Measurements from ENCODE around the gene GANC. TPM values are rescaled to one million over a fixed set of nuclear protein-coding genes. Genes with fewer than 3 reads are reported as not detected.

GANC gene
- total RNA-seq, 1 experiment from 2014 or later: 15.8 TPM

GRCh38 chr15:42373936-42374335 lies 100.9 kb downstream of the GANC start:
- DNase-seq: no peak
- Histone ChIP-seq H2BK120ac (ENCODE audit: low read depth, low read length, poor library complexity, severe bottlenecking) (no peak overlapping the region), H2BK15ac (ENCODE audit: low read depth, low read length) (no peak overlapping the region), H4K91ac (ENCODE audit: insufficient read length, low read depth, low read length) (no peak overlapping the region), H3K79me2 (ENCODE audit: insufficient read depth, low read length) (no peaks in the 10 kb centered on the region), H3K56ac (ENCODE audit: insufficient read length, low read depth, low read length) (no peak overlapping the region), H2AFZ (ENCODE audit: low read length) (no peak overlapping the region), H3K27ac (ENCODE audit: insufficient read length, low read depth, low read length) (no peak overlapping the region), H2AK5ac (ENCODE audit: insufficient read length, low read length) (no peak overlapping the region), H3K27me3 (ENCODE audit: insufficient read depth, low read length) (no peaks in the 10 kb centered on the region), H2BK5ac (ENCODE audit: insufficient read length, low read length) (no peak overlapping the region), H3K9ac (ENCODE audit: extremely low read depth, insufficient read length, low read length) (no peak overlapping the region), H3K79me1 (ENCODE audit: insufficient read depth, low read depth, low read length, poor library complexity, severe bottlenecking) (no peaks in the 10 kb centered on the region), H2BK12ac (ENCODE audit: insufficient read length, low read depth, low read length) (no peak overlapping the region), H4K20me1 (ENCODE audit: control insufficient read depth, insufficient read depth, insufficient read length) (no peaks in the 10 kb centered on the region), H4K8ac (replicated peaks; ENCODE audit: insufficient read length, low read depth, low read length) (no peak overlapping the region), H2BK20ac (ENCODE audit: low read depth, low read length, poor library complexity, severe bottlenecking) (no peak overlapping the region), H3T11ph (ENCODE audit: low read length) (no peak overlapping the region), H3K18ac (ENCODE audit: insufficient read length, low read depth, low read length) (no peak overlapping the region), H3K14ac (ENCODE audit: insufficient read depth, low read length) (no peak overlapping the region), H4K5ac (ENCODE audit: insufficient read length, low read depth, low read length) (no peak overlapping the region), H3K23me2 (ENCODE audit: insufficient read length, low read depth, low read length, poor library complexity, severe bottlenecking) (no peaks in the 10 kb centered on the region), H3K4me1 (ENCODE audit: insufficient read depth, low read length) (no peaks in the 10 kb centered on the region), H3K23ac (ENCODE audit: insufficient read length, low read depth, low read length) (no peak overlapping the region), H3K9me3 (ENCODE audit: control insufficient read depth, low read depth, low read length) (no peaks in the 10 kb centered on the region), H3K4me2 (ENCODE audit: insufficient read depth, insufficient read length, low read length) (no peak overlapping the region), H3K4ac (ENCODE audit: low read depth, low read length) (no peak overlapping the region)
- Mint-ChIP-seq H3K36me3 (ENCODE audit: insufficient read depth in 1 of 3, low read depth in 3 of 3) (peaks cover 6 to 31% (median 18%) of the 10 kb centered on the region in 3 experiments), H3K27ac (no peak overlapping the region), H3K4me3 (no peak overlapping the region), H3K4me1 (no peaks in the 10 kb centered on the region), H3K27me3 (ENCODE audit: low read depth) (peaks cover 17% of the 10 kb centered on the region), H3K9me3 (peaks cover 34 to 35% of the 10 kb centered on the region in 2 experiments)
- no CpG with 5 or more reads among the region's 4 CpGs for WGBS (ENCODE audit: extremely low coverage, insufficient read length, low lambda C conversion rate)
- TF ChIP-seq CTCF (conservative IDR thresholded peaks at IDR 0.05): no peak
